ENCODE results near the gene INCENP.

Gene INCENP

GRCh38 chr11:62141111-62142042 is 17.6 kb downstream of the INCENP start:
- peaks cover 5% of the 10 kb centered on the region for H3K4me1 Mint-ChIP-seq (ENCODE audit: low read depth)
- no peak overlapping the region for H3K27ac Mint-ChIP-seq
- H3K9me3 Mint-ChIP-seq = no peaks in the 10 kb centered on the region
- H3K27me3 Mint-ChIP-seq = no peaks in the 10 kb centered on the region
- intact Hi-C loops (cut with micrococcal nuclease) = no loop called here
- H3K36me3 Mint-ChIP-seq (ENCODE audit: low read depth) = peaks cover 95% of the 10 kb centered on the region
- no peak overlapping the region for H3K4me3 Mint-ChIP-seq

GRCh38 chr11:62142043-62142375 is 18.2 kb downstream of the INCENP start:
- Mint-ChIP-seq H3K36me3 (ENCODE audit: low read depth) (peaks cover 97% of the 10 kb centered on the region), H3K27ac (no peak overlapping the region), H3K4me1 (ENCODE audit: low read depth) (peaks cover 1% of the 10 kb centered on the region), H3K4me3 (no peak overlapping the region), H3K27me3 (no peaks in the 10 kb centered on the region), H3K9me3 (no peaks in the 10 kb centered on the region)
- intact Hi-C loops (cut with micrococcal nuclease) = no loop called here

- Mint-ChIP-seq H3K9me3 (no peaks in the 10 kb centered on the region), H3K36me3 (ENCODE audit: low read depth) (peaks cover 97% of the 10 kb centered on the region), H3K4me3 (no peak overlapping the region), H3K4me1 (ENCODE audit: low read depth) (no peaks in the 10 kb centered on the region), H3K27ac (peak overlapping the region; percentile 40), H3K27me3 (no peaks in the 10 kb centered on the region)
- intact Hi-C loops (cut with micrococcal nuclease) = no loop called here
Observed at GRCh38 chr11:62142921-62143320, 19.1 kb downstream of the INCENP start.

DNA sequence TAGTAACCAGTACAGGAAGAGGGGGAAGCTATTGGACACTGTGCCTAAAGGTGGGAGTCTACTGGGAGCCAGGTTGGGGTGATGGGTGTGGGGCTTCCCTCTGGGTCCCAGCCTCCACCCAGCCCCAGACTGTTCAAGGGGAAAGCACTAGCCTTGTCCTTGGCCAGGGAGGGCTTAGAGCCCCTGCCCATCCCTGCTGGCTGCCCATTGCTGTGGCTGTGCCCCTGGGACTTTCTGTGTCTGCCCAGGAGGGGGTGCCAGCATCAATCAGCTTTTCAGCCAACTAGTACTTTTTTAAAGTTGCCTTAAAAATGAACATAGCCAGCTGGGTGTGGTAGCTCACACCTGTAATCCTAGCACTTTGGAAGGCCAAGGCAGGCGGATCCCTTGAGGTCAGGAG is 19.9 kb downstream of the INCENP start:
- Mint-ChIP-seq H3K27ac (no peak overlapping the region), H3K27me3 (no peaks in the 10 kb centered on the region), H3K4me3 (no peak overlapping the region), H3K9me3 (no peaks in the 10 kb centered on the region), H3K4me1 (ENCODE audit: low read depth) (no peaks in the 10 kb centered on the region), H3K36me3 (ENCODE audit: low read depth) (peaks cover 97% of the 10 kb centered on the region)
- intact Hi-C loops (cut with micrococcal nuclease) = no loop called here

- Mint-ChIP-seq H3K4me1 (ENCODE audit: low read depth) (no peaks in the 10 kb centered on the region), H3K4me3 (no peak overlapping the region), H3K27ac (peak overlapping the region; percentile 35), H3K27me3 (no peaks in the 10 kb centered on the region), H3K36me3 (ENCODE audit: low read depth) (peaks cover 97% of the 10 kb centered on the region), H3K9me3 (no peaks in the 10 kb centered on the region)
- intact Hi-C loops (cut with micrococcal nuclease) = no loop called here
Observed at GRCh38 chr11:62144641-62145255, 20.9 kb downstream of the INCENP start.

DNA sequence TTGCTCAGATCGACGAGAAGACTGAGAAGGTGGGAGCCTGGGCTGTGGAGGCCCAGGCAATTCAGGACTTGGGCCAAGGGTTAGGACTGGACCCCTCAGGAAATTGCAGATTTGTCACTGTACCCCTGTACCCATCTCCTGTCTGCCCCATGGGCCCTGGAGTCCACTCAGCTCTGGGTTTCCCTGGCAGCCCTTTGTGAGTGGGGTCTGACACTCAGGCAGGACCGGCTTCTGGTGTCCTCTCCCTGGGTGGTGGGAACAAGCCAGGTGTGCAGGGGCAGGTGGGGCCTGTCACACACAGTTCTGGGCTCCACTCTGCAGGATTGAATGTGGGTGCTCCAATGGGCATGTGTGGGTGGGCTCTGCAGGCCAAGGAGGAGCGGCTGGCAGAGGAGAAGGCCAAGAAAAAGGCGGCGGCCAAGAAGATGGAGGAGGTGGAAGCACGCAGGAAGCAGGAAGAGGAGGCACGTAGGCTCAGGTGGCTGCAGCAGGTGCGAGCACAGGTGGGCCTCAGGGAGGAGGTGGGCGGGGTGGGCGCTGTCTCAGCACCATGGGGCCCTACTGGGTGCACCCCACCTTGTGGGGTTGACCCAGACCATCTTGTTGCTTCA is 21.6 kb downstream of the INCENP start:
- intact Hi-C loops (cut with micrococcal nuclease) = no loop called here
- Mint-ChIP-seq H3K4me1 (ENCODE audit: low read depth) (no peaks in the 10 kb centered on the region), H3K27ac (no peak overlapping the region), H3K36me3 (ENCODE audit: low read depth) (peaks cover 97% of the 10 kb centered on the region), H3K27me3 (no peaks in the 10 kb centered on the region), H3K9me3 (no peaks in the 10 kb centered on the region), H3K4me3 (no peak overlapping the region)

DNA sequence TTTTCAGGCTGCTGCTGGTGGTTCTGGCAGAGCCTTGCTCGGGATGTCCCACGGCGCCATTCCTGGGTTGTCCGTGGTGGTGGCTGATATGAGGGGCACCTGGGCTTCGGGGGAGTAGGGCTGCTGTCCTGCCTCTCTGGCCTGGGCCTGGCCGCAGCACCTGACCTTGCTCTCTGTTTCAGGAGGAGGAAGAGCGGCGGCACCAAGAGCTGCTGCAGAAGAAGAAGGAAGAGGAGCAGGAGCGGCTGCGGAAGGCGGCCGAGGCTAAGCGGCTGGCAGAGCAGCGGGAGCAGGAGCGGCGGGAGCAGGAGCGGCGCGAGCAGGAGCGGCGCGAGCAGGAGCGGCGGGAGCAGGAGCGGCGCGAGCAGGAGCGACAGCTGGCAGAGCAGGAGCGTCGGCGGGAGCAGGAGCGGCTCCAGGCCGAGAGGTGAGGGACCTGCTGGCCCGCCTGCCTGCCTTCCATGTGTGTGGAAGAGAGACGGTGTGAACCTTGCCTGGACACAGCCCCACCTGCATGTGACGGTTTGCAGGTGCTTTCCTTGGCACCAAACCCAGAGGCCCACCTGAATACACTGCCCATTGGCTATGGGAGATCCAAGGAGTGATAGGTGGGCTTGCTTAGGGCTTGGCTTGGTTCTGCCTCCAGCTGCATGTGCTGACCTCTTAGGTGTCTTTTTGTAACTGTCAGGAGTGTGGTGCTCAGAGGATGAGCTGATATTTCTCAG is 22.8 kb downstream of the INCENP start:
- H3K36me3 Mint-ChIP-seq (ENCODE audit: low read depth) = peaks cover 97% of the 10 kb centered on the region
- no peaks in the 10 kb centered on the region for H3K27me3 Mint-ChIP-seq

GRCh38 chr11:62147545-62147944 is 23.7 kb downstream of the INCENP start:
- no peaks in the 10 kb centered on the region for H3K9me3 Mint-ChIP-seq
- no peak overlapping the region for H3K4me3 Mint-ChIP-seq
- intact Hi-C loops (cut with micrococcal nuclease) = no loop called here
- H3K36me3 Mint-ChIP-seq (ENCODE audit: low read depth) = peaks cover 97% of the 10 kb centered on the region
- no peak overlapping the region for H3K27ac Mint-ChIP-seq
- no peaks in the 10 kb centered on the region for H3K27me3 Mint-ChIP-seq
- H3K4me1 Mint-ChIP-seq (ENCODE audit: low read depth) = peaks cover 3% of the 10 kb centered on the region

More for the DNA sequence above, 22.8 kb downstream of the INCENP start:
- intact Hi-C loops (cut with micrococcal nuclease) = no loop called here
- H3K27ac Mint-ChIP-seq = no peak overlapping the region
- no peak overlapping the region for H3K4me3 Mint-ChIP-seq
- no peaks in the 10 kb centered on the region for H3K4me1 Mint-ChIP-seq (ENCODE audit: low read depth)
- H3K9me3 Mint-ChIP-seq = no peaks in the 10 kb centered on the region

- Mint-ChIP-seq H3K4me1 (ENCODE audit: low read depth) (peaks cover 11% of the 10 kb centered on the region), H3K36me3 (ENCODE audit: low read depth) (peaks cover 90% of the 10 kb centered on the region), H3K27me3 (no peaks in the 10 kb centered on the region), H3K4me3 (no peak overlapping the region), H3K27ac (no peak overlapping the region), H3K9me3 (no peaks in the 10 kb centered on the region)
- intact Hi-C loops (cut with micrococcal nuclease) = no loop called here
Observed at GRCh38 chr11:62148271-62148980, 24.6 kb downstream of the INCENP start.

DNA sequence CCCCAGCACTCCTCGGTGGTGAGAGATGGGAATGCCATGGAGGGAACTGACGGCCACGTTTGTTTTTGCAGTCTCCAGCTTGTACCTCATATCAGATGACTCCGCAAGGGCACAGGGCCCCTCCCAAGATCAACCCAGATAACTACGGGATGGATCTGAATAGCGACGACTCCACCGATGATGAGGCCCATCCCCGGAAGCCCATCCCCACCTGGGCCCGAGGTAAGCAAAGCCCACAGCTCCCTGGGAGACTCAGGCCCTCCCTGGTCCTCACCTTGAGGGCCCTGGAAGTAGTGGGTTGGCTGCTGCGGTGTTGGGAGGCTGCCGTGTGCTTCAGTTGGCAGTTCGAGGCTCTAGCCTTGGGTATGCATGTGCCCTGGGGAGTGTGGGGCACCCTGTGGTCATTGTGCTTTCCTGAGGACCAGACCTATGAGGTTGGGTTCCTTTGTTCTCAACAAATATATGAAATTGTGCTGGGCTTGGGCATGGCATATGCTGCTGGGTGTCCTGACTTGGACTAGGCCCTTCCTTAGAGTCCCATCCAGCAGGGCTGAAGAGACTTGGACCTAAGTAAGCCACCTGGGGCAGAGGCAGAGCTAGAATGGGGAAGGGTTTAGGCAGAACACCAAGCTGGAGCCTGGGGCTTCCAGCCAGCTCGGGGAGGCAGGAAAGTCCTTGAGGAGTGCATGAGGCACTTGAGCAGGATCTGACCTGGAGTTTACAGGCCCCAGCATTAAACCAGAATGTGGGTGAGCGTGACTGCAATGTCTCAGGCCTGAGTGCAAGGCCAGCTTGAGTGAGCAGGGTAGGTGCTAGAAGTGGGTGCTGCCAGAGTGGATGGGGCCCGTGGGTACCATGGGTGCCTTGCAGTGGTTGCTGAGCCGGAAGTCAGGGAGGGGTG is 26.4 kb downstream of the INCENP start:
- Mint-ChIP-seq H3K9me3 (no peaks in the 10 kb centered on the region), H3K4me1 (ENCODE audit: low read depth) (peaks cover 18% of the 10 kb centered on the region), H3K27me3 (no peaks in the 10 kb centered on the region), H3K27ac (no peak overlapping the region), H3K4me3 (no peak overlapping the region), H3K36me3 (ENCODE audit: low read depth) (peaks cover 79% of the 10 kb centered on the region)
- intact Hi-C loops (cut with micrococcal nuclease) = no loop called here

GRCh38 chr11:62150887-62151736 is 27.3 kb downstream of the INCENP start:
- H3K4me3 Mint-ChIP-seq = no peak overlapping the region
- H3K27me3 Mint-ChIP-seq = no peaks in the 10 kb centered on the region
- H3K36me3 Mint-ChIP-seq (ENCODE audit: low read depth) = peaks cover 72% of the 10 kb centered on the region
- no peak overlapping the region for H3K27ac Mint-ChIP-seq
- intact Hi-C loops (cut with micrococcal nuclease) = no loop called here
- no peaks in the 10 kb centered on the region for H3K9me3 Mint-ChIP-seq
- H3K4me1 Mint-ChIP-seq (ENCODE audit: low read depth) = peaks cover 18% of the 10 kb centered on the region

GRCh38 chr11:62151737-62152102 is 27.9 kb downstream of the INCENP start:
- no peaks in the 10 kb centered on the region for H3K9me3 Mint-ChIP-seq
- H3K27me3 Mint-ChIP-seq = no peaks in the 10 kb centered on the region
- intact Hi-C loops (cut with micrococcal nuclease) = no loop called here
- no peak overlapping the region for H3K4me3 Mint-ChIP-seq
- H3K36me3 Mint-ChIP-seq (ENCODE audit: low read depth) = peaks cover 66% of the 10 kb centered on the region
- peaks cover 18% of the 10 kb centered on the region for H3K4me1 Mint-ChIP-seq (ENCODE audit: low read depth)
- H3K27ac Mint-ChIP-seq = no peak overlapping the region
